ENCODE results near the gene MR1. TPM values are rescaled to one million over a fixed set of nuclear protein-coding genes. Genes with fewer than 3 reads are reported as not detected.

Gene MR1
- total and polyA plus RNA-seq, 2 of the 13 experiments (the other 11 are each of a cell fraction or from before 2014, with no cell fraction given): 7.7 to 10.4 TPM

- TF ChIP-seq SYNCRIP (IDR thresholded peaks at IDR 0.05; ENCODE audit: insufficient read depth, low read depth, low read length) (no peak), HNF1A (IDR thresholded peaks at IDR 0.05; ENCODE audit: low read depth) (no peak), HNF1A (CRISPR knock-in tag; IDR thresholded peaks at IDR 0.05; ENCODE audit: borderline replicate concordance) (peak; percentile 37; the same call in 1 of the 2 replicates), RNF219 (CRISPR knock-in tag; IDR thresholded peaks at IDR 0.05) (no peak), ZNF713 (CRISPR knock-in tag; IDR thresholded peaks at IDR 0.05) (no peak), FOXK2 (IDR thresholded peaks at IDR 0.05) (no peak), THRA (CRISPR knock-in tag; IDR thresholded peaks at IDR 0.05; ENCODE audit: borderline replicate concordance) (no peak), SMAD3 (CRISPR knock-in tag; IDR thresholded peaks at IDR 0.05) (no peak), TOPORS (CRISPR knock-in tag; IDR thresholded peaks at IDR 0.05) (no peak), SRSF1 (optimal IDR thresholded peaks at IDR 0.05; ENCODE audit: low read depth, low read length) (no peak), PBX3 (CRISPR knock-in tag; IDR thresholded peaks at IDR 0.05; ENCODE audit: borderline replicate concordance) (no peak), NFIC (IDR thresholded peaks at IDR 0.05; ENCODE audit: low read length) (no peak), BCL3 (CRISPR knock-in tag; IDR thresholded peaks at IDR 0.05) (no peak)
Observed at GRCh38 chr1:181089676-181090544, 56.1 kb downstream of the MR1 start (continued).
